Measurements from ENCODE around the gene NRG3.

- no peak for TF ChIP-seq POLR2A (IDR thresholded peaks at IDR 0.05; ENCODE audit: low read depth, low read length)
- TF ChIP-seq, protein P1, sequence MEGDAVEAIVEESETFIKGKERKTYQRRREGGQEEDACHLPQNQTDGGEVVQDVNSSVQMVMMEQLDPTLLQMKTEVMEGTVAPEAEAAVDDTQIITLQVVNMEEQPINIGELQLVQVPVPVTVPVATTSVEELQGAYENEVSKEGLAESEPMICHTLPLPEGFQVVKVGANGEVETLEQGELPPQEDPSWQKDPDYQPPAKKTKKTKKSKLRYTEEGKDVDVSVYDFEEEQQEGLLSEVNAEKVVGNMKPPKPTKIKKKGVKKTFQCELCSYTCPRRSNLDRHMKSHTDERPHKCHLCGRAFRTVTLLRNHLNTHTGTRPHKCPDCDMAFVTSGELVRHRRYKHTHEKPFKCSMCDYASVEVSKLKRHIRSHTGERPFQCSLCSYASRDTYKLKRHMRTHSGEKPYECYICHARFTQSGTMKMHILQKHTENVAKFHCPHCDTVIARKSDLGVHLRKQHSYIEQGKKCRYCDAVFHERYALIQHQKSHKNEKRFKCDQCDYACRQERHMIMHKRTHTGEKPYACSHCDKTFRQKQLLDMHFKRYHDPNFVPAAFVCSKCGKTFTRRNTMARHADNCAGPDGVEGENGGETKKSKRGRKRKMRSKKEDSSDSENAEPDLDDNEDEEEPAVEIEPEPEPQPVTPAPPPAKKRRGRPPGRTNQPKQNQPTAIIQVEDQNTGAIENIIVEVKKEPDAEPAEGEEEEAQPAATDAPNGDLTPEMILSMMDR (conservative IDR thresholded peaks at IDR 0.05; ENCODE audit: low read depth, low read length) = no peak
Measured at GRCh38 chr10:82453678-82454293, 578.8 kb downstream of the NRG3 start.

Data from IMR-90 (cell line).